Measurements from ENCODE around the gene PAM16. TPM values are rescaled to one million over a fixed set of nuclear protein-coding genes. Genes with fewer than 3 reads are reported as not detected.

The PAM16 gene
- total RNA-seq, 1 experiment from 2014 or later, result 80.4 TPM

DNA sequence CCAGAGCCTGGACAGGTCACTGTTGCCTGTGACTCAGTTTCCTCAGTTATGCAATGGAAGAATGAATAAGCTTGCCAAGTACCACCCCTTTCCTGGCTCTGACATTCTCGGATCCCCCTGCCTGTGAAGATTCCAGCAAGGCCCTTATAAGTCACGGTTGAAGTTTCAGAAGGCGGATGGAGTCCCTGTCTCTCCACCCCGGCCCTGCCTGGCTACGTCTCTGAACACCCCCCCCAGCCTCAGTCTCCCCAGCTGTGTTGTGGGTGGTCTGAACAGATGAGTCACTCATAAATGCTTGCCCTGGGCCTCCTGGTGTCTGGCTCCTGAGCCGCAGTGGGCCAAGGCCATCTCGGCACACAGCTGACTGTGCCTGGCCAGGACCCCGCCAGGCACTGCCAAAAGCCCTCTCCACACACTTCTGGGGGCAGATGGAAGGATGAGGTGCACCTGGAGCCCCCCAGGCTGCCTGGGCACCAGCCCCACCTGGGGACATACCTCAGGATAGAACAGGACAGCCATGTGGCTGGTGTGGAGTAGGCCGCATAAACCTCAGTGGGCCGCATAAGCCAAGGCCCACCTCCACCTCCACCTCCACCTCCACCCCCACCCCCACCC lies 35.9 kb upstream of the PAM16 start:
- no peaks in the 10 kb centered on the region for H3K79me2 ChIP-seq (ENCODE audit: insufficient read depth, low read length)
- H3K4ac ChIP-seq (ENCODE audit: low read depth, low read length), result no peak overlapping the region
- H4K5ac ChIP-seq (ENCODE audit: insufficient read length, low read depth, low read length), result no peak overlapping the region
- H4K8ac ChIP-seq (replicated peaks; ENCODE audit: insufficient read length, low read depth, low read length), result no peak overlapping the region
- no peak overlapping the region for H4K91ac ChIP-seq (ENCODE audit: insufficient read length, low read depth, low read length)
- Mint-ChIP-seq H3K27ac (peak overlapping the region in 1 of 3 experiments; percentile 39; a peak in 1 of 7 replicates), H3K27me3 (ENCODE audit: low read depth) (no peaks in the 10 kb centered on the region), H3K9me3 (no peaks in the 10 kb centered on the region), H3K36me3 (ENCODE audit: insufficient read depth in 1 of 3, low read depth in 3 of 3) (peaks cover 0 to 6% (median 2%) of the 10 kb centered on the region in 3 experiments; a peak in 4 of 7 replicates), H3K4me1 (peaks cover 28 to 33% of the 10 kb centered on the region in 2 experiments), H3K4me3 (no peak overlapping the region)
- no peak overlapping the region for H3K23ac ChIP-seq (ENCODE audit: insufficient read length, low read depth, low read length)
- no peak overlapping the region for H2BK15ac ChIP-seq (ENCODE audit: low read depth, low read length)
- H2AFZ ChIP-seq (ENCODE audit: low read length), result no peak overlapping the region
- no peak overlapping the region for H2BK5ac ChIP-seq (ENCODE audit: insufficient read length, low read length)
- no peak overlapping the region for H3T11ph ChIP-seq (ENCODE audit: low read length)
- H2BK120ac ChIP-seq (ENCODE audit: low read depth, low read length, poor library complexity, severe bottlenecking), result no peak overlapping the region
- H3K79me1 ChIP-seq (ENCODE audit: insufficient read depth, low read depth, low read length, poor library complexity, severe bottlenecking), result no peaks in the 10 kb centered on the region
- H3K9me3 ChIP-seq (ENCODE audit: control insufficient read depth, low read depth, low read length), result no peaks in the 10 kb centered on the region
- H3K18ac ChIP-seq (ENCODE audit: insufficient read length, low read depth, low read length), result no peak overlapping the region
- no peak for TF ChIP-seq CTCF (conservative IDR thresholded peaks at IDR 0.05)
- H3K4me2 ChIP-seq (ENCODE audit: insufficient read depth, insufficient read length, low read length), result no peak overlapping the region
- H3K9ac ChIP-seq (ENCODE audit: extremely low read depth, insufficient read length, low read length), result no peak overlapping the region
- no peaks in the 10 kb centered on the region for H4K20me1 ChIP-seq (ENCODE audit: control insufficient read depth, insufficient read depth, insufficient read length)
- H3K4me1 ChIP-seq (ENCODE audit: insufficient read depth, low read length), result no peaks in the 10 kb centered on the region; the same call in 1 of the 2 replicates
- no peaks in the 10 kb centered on the region for H3K27me3 ChIP-seq (ENCODE audit: insufficient read depth, low read length)
- H2BK12ac ChIP-seq (ENCODE audit: insufficient read length, low read depth, low read length), result no peak overlapping the region
- no peak overlapping the region for H2BK20ac ChIP-seq (ENCODE audit: low read depth, low read length, poor library complexity, severe bottlenecking)
- no peaks in the 10 kb centered on the region for H3K23me2 ChIP-seq (ENCODE audit: insufficient read length, low read depth, low read length, poor library complexity, severe bottlenecking)
- H3K14ac ChIP-seq (ENCODE audit: insufficient read depth, low read length), result no peak overlapping the region
- no peak overlapping the region for H3K27ac ChIP-seq (ENCODE audit: insufficient read length, low read depth, low read length)
- no CpG with 5 or more reads among the region's 10 CpGs for WGBS (ENCODE audit: extremely low coverage, insufficient read length, low lambda C conversion rate)
- H2AK5ac ChIP-seq (ENCODE audit: insufficient read length, low read length), result no peak overlapping the region
- no peak for DNase-seq
- H3K56ac ChIP-seq (ENCODE audit: insufficient read length, low read depth, low read length), result no peak overlapping the region
